ENCODE data around the gene NCAPG.
"Not testable (repeated sequence)": the region's sequence is repeated elsewhere in the genome, so short reads cannot be mapped to it uniquely, and the experiment has no call there.

Gene NCAPG

GRCh38 chr4:17788956-17789355 lies 21.8 kb upstream of the NCAPG start:
- peak; percentile 72 for DNase-seq (ENCODE audit: low spot score)

- peak; percentile 42 for DNase-seq (ENCODE audit: low spot score)
Measured at GRCh38 chr4:17794730-17795129, 16.0 kb upstream of the NCAPG start.

- DNase-seq (ENCODE audit: low spot score): no peak
Measured at GRCh38 chr4:17797808-17798207, 13.0 kb upstream of the NCAPG start.

- no peak for DNase-seq (ENCODE audit: low spot score)
Measured at GRCh38 chr4:17805580-17806155, 5.1 kb upstream of the NCAPG start.

GRCh38 chr4:17807446-17807845 lies 3.3 kb upstream of the NCAPG start:
- DNase-seq (ENCODE audit: low spot score): no peak

- no peak for DNase-seq (ENCODE audit: low spot score)
Measured at GRCh38 chr4:17809667-17810066, 1.1 kb upstream of the NCAPG start.

GRCh38 chr4:17811078-17811603 lies 362 bp downstream of the NCAPG start:
- DNase-seq (ENCODE audit: low spot score): no peak

- no peak for DNase-seq (ENCODE audit: low spot score)
Measured at GRCh38 chr4:17812125-17812524, 1.3 kb downstream of the NCAPG start.

GRCh38 chr4:17812801-17813200 lies 2.0 kb downstream of the NCAPG start:
- DNase-seq (ENCODE audit: low spot score): no peak

GRCh38 chr4:17814140-17814539 lies 3.4 kb downstream of the NCAPG start:
- DNase-seq (ENCODE audit: low spot score): peak; percentile 24

GRCh38 chr4:17816142-17816541 lies 5.4 kb downstream of the NCAPG start:
- no peak for DNase-seq (ENCODE audit: low spot score)

GRCh38 chr4:17817027-17817426 lies 6.2 kb downstream of the NCAPG start:
- DNase-seq (ENCODE audit: low spot score): peak; percentile 62

- DNase-seq (ENCODE audit: low spot score): no peak
Measured at GRCh38 chr4:17823871-17824669, 13.3 kb downstream of the NCAPG start.

- DNase-seq (ENCODE audit: low spot score): peak; percentile 47
Measured at GRCh38 chr4:17846266-17846665, 35.5 kb downstream of the NCAPG start.

GRCh38 chr4:17850295-17850694 lies 39.5 kb downstream of the NCAPG start:
- not testable (repeated sequence) for DNase-seq (ENCODE audit: low spot score)

GRCh38 chr4:17851959-17852358 lies 41.2 kb downstream of the NCAPG start:
- no peak for DNase-seq (ENCODE audit: low spot score)

GRCh38 chr4:17854036-17854435 lies 43.3 kb downstream of the NCAPG start:
- no peak for DNase-seq (ENCODE audit: low spot score)

GRCh38 chr4:17859793-17860406 lies 49.1 kb downstream of the NCAPG start:
- DNase-seq (ENCODE audit: low spot score): no peak

GRCh38 chr4:17861906-17862305 lies 51.1 kb downstream of the NCAPG start:
- not testable (repeated sequence) for DNase-seq (ENCODE audit: low spot score)

GRCh38 chr4:17865866-17866363 lies 55.1 kb downstream of the NCAPG start:
- no peak for DNase-seq (ENCODE audit: low spot score)

GRCh38 chr4:17866810-17867209 lies 56.0 kb downstream of the NCAPG start:
- no peak for DNase-seq (ENCODE audit: low spot score)

GRCh38 chr4:17867276-17867675 lies 56.5 kb downstream of the NCAPG start:
- DNase-seq (ENCODE audit: low spot score): no peak

- no peak for DNase-seq (ENCODE audit: low spot score)
Measured at GRCh38 chr4:17869327-17869726, 58.5 kb downstream of the NCAPG start.

All from kidney tubule cell (primary cell).